Breast epithelium (tissue), 3 donors: ENCODE data around the gene GON7.

Experiments
- POLR2A ChIP-seq: fragments of 450-650 bp; IDR thresholded peaks from one replicate; pipeline ENCODE4 v1.6.1; 2016; ENCODE audit warnings: antibody characterized with exemption, mild to moderate bottlenecking, moderate library complexity
- TF ChIP-seq, protein P1 (sequence below), 3 donors: fragments of 450-650 bp; IDR thresholded peaks; one replicate each; pipeline ENCODE4 v1.5.1; 2016 to 2017; ENCODE audit warnings: antibody characterized with exemption in 3 of 3, mild to moderate bottlenecking in 3 of 3, moderate library complexity in 3 of 3

DNA sequence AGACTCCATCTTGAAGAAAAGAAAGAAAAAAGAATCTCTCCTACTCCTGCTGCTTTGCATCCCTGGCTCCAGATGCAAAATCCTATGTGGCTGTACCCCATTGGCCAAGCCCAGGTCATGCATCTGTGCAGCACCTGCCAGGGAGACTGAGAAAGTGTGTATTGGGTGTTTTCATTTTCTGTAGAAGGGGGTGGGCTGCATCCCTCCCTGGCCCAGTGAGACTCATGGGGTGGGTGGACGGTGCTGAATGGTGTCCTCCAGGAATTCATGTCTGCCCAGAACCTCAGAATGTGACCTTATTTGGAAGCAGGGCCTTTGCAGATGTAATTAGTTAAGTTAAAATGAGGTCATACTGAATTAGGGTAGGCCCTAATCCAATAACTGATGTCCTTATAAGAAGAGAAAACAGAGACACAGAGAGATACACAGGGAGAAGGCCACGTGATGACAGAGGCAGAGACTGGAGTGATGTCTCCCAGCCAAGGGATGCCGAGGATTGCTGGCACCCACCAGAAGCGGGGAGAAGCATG, 45.4 kb downstream of the GON7 start:
- TF ChIP-seq, protein P1, sequence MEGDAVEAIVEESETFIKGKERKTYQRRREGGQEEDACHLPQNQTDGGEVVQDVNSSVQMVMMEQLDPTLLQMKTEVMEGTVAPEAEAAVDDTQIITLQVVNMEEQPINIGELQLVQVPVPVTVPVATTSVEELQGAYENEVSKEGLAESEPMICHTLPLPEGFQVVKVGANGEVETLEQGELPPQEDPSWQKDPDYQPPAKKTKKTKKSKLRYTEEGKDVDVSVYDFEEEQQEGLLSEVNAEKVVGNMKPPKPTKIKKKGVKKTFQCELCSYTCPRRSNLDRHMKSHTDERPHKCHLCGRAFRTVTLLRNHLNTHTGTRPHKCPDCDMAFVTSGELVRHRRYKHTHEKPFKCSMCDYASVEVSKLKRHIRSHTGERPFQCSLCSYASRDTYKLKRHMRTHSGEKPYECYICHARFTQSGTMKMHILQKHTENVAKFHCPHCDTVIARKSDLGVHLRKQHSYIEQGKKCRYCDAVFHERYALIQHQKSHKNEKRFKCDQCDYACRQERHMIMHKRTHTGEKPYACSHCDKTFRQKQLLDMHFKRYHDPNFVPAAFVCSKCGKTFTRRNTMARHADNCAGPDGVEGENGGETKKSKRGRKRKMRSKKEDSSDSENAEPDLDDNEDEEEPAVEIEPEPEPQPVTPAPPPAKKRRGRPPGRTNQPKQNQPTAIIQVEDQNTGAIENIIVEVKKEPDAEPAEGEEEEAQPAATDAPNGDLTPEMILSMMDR (IDR thresholded peaks at IDR 0.05) = no peak
- TF ChIP-seq POLR2A = no peak
